GM23338 (cell line): ENCODE results near the gene HMOX2.
A peak's percentile ranks its signal among the peaks of the same experiment; 100 is the strongest.

Experiments
- CREB1 ChIP-seq: fragments of 250-450 bp; sonication (Bioruptor Pico); IDR thresholded peaks from 2 replicates; pipeline ENCODE4 v1.5.0; 2020; ENCODE audit warnings: low read depth, mild to moderate bottlenecking, moderate library complexity
- CTCF ChIP-seq, 2 experiments: fragments of 200-600 bp in 1 of 2; sonication (generic) in 1 of 2; conservative IDR thresholded peaks; 2 replicates each; pipeline versions ENCODE4 v1.5.1 to v1.6.1; 2016 to 2017; ENCODE audit warnings: antibody characterized with exemption in 2 of 2, low read depth in 2 of 2, mild to moderate bottlenecking in 2 of 2, moderate library complexity in 1 of 2
- EZH2 ChIP-seq: fragments of 200-600 bp; sonication (generic); IDR thresholded peaks from one replicate; pipeline ENCODE4 v1.8.0; 2017; ENCODE audit warnings: antibody characterized with exemption, mild to moderate bottlenecking, low read depth; ENCODE audit not compliant: unreplicated experiment
- EZH2phosphoT487 ChIP-seq: fragments of 200-600 bp; sonication (generic); IDR thresholded peaks from one replicate; pipeline ENCODE4 v1.8.1; 2018; ENCODE audit warnings: antibody characterized with exemption; ENCODE audit not compliant: unreplicated experiment
- POLR2AphosphoS5 ChIP-seq: IDR thresholded peaks from 2 replicates; pipeline ENCODE4 v1.6.1; 2016; ENCODE audit warnings: antibody characterized with exemption, low read depth
- REST ChIP-seq: IDR thresholded peaks from one replicate; pipeline ENCODE4 v1.6.1; 2018; ENCODE audit warnings: antibody characterized with exemption; ENCODE audit not compliant: unreplicated experiment
- ZNF462 ChIP-seq: fragments of 250-450 bp; sonication (Bioruptor Pico); IDR thresholded peaks from 2 replicates; pipeline ENCODE4 v1.5.0; 2020; ENCODE audit warnings: mild to moderate bottlenecking, moderate library complexity

- TF ChIP-seq CTCF (conservative IDR thresholded peaks at IDR 0.05; ENCODE audit: low read depth in 2 of 2) (no peak), EZH2phosphoT487 (no peak), CREB1 (CRISPR knock-in tag) (peak; percentile 62; the same call in 1 of the 2 replicates), POLR2AphosphoS5 (no peak), REST (no peak), EZH2 (no peak), ZNF462 (no peak)
Measured at GRCh38 chr16:4537376-4538343, 61.5 kb downstream of the HMOX2 start.
